ENCODE measurements around the gene PAFAH1B2.

PAFAH1B2 gene

DNA sequence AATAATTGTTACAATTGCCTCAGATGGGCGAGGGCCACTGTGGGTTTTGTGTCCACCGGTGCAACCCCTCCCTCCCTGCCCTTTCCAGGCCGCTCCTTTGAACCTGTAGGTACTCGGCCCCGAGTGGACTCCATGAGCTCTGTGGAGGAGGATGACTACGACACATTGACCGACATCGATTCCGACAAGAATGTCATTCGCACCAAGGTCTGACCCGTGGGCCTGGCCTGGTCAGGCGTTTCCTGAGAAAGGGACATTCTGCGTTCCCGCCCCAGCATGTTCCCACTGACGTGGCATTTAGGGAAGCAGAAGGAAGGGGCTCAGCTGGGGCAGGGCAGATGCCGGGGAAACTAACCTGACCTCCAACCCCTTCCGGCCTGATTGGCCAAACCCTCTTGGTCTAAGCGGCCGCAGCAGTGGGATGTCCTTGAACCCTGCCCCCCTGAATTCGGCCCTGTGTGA lies 44.6 kb downstream of the PAFAH1B2 start:
- no peak for DNase-seq (ENCODE audit: low read depth)

DNA sequence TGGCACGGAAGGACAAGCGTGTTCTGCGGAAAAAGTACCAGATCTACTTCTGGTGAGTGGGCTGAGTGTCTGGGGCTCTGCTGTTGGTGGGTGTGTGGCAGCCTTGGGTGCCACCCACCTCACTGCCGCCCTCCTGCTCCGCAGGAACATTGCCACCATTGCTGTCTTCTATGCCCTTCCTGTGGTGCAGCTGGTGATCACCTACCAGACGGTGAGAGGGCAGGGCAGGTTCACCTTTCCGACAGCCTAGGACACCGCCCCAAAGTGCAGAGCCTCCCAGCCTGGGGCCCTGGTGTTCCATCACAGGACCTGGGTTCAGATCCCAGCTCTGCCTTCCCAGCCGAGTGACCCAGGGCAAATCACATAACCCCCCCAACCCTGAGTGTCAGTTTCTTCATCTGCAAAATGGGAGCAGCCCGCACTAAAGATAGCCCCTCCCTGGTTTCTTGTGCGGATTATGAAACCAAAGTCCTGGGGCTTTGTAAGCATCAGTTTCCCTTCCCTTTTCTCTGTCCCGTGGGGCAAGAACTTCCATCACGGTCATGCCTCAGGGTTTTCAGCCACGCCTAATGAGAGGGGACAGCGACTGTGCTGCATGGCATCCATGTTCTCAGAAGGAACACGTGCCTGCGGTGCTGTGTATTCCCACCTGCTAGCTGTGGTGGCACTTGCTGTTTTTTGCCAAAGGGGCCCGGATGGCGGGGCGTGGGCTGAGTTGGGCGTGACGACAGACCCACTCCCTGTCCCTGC lies 45.3 kb downstream of the PAFAH1B2 start:
- no peak for DNase-seq (ENCODE audit: low read depth)

DNA sequence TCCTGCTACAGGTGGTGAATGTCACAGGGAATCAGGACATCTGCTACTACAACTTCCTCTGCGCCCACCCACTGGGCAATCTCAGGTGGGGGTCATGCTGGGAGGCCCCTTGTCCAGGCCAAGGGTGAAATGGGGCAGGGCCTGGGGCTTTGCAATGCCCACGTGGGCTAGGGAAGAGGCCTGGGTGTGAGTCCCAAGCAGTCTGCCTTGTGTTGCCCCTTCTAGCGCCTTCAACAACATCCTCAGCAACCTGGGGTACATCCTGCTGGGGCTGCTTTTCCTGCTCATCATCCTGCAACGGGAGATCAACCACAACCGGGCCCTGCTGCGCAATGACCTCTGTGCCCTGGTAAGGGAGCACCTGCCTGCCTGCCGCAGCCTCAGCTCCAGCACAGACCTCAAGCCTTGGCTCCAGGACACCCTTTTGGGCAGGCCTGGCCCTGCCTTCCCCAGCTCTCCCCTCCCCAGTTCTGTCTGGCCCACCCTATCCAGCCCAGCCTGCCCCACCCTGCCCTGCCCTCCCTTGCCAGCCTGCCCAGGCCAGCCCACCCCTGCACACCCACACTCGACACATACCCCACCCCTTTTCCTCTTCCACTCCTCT lies 46.0 kb downstream of the PAFAH1B2 start:
- DNase-seq (ENCODE audit: low read depth), result no peak

DNA sequence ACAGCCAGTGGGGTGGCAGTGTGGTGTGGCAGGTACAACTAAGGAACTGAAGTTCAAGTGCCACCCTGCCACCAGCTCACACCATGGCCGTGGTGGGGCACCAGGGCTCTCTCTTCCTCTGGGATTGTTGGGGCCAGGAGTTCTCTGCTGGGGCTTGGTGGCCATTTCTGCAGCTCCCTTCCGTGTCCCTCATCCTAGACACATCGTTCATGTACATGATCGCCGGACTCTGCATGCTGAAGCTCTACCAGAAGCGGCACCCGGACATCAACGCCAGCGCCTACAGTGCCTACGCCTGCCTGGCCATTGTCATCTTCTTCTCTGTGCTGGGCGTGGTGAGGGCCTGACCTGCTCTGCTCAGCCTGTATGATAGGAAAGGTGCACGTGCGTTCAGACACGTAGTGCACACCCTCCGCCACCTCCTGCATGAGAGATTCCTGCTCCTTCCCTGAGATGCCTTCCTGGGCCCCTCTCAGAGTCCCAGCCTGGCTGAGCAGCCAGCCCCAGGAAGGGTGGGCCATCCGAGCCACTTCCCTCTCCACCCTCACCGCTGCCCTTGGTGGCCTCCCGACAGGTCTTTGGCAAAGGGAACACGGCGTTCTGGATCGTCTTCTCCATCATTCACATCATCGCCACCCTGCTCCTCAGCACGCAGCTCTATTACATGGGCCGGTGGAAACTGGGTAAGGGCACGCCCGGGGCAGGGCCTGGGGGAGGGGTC lies 47.8 kb downstream of the PAFAH1B2 start:
- no peak for DNase-seq (ENCODE audit: low read depth)

DNA sequence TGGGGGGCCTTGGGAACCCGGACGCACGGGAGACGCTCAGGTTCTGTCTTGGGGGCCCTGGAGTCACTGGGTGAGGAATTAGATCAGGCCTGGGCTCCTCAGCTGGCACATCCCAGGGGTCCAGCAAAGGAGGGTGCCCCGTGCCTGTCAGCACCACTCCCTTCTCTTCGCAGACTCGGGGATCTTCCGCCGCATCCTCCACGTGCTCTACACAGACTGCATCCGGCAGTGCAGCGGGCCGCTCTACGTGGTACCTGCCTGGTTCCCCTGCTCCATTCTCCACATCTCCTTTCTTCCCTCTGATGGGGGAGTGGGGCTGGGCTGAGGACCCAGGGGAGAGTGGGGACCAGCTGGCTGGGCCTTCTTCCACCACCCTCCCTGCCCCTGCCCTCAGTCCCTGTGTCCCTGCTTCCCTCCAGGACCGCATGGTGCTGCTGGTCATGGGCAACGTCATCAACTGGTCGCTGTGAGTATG lies 48.4 kb downstream of the PAFAH1B2 start:
- DNase-seq (ENCODE audit: low read depth), result no peak

DNA sequence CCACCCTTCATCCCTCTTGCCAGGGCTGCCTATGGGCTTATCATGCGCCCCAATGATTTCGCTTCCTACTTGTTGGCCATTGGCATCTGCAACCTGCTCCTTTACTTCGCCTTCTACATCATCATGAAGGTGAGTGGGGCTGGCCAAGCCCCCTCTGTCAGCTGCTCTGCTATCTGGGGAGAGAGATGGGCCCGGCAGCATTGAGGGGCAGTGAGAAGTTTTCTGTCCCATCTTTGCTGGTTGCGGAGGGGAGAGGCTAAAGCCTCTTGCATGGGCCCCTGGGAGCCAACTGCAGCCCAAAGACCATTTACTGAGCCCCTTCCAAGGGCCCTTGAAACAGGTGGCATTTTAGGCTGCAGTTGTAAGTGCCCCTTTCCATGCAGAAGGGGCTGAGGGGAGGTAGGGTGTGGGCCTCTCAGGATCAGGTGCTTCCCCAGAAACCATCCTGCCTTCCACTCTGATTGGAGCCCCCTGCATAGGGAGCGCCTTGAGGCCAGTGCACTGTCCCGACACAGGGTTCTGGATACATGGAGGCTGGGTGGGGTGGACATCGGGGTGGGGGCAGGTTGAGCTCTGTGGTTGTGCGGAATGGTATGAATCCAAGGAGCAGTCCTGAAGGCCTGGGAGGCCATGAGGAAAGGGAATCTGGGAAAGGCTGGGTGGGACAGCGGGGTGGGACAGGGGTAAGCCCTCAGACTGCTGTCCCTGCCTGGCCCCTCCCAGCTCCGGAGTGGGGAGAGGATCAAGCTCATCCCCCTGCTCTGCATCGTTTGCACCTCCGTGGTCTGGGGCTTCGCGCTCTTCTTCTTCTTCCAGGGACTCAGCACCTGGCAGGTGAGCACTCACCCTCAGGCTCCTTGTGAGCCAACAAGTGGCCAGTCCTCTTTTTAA lies 49.3 kb downstream of the PAFAH1B2 start:
- DNase-seq (ENCODE audit: low read depth), result no peak

DNA sequence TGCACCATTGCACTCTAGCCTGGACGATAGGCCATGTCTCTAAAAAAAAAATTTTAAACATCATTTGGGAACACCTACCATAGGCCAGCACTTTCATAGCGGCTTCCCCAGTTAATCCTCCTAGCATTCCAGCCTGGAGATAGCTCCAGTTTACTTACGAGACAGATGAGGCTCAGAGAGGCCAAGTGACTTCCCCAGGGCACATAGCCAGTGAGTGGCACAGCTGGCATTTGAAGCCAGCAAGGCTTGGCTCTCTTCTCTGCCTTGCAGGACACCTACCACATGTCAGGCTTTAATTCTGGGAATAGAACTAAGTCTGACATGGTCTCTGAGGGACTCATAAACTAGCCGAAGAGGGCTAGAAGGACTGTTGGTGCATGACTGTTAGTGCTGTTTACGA lies 50.2 kb downstream of the PAFAH1B2 start:
- no peak for DNase-seq (ENCODE audit: low read depth)

DNA sequence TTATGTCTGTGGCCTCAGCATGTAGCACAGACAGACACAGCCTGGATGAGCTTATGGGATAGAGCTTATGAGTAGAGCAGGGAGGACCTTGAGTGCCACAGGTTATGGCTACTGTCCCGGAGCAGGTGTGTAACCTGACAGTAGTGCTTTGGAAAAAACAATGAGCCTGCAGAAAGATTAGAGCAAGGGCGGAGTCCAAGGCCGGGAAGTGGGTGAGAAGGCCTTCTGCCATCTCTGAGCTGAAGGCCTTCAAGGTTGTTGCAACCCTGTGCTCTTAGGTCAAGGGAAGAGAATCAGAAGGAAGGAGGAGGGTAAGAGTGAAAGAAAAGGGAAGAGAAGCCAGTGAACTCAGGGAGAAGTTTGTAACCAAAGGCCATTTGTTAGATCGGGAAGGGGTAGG lies 51.2 kb downstream of the PAFAH1B2 start:
- no peak for DNase-seq (ENCODE audit: low read depth)

DNA sequence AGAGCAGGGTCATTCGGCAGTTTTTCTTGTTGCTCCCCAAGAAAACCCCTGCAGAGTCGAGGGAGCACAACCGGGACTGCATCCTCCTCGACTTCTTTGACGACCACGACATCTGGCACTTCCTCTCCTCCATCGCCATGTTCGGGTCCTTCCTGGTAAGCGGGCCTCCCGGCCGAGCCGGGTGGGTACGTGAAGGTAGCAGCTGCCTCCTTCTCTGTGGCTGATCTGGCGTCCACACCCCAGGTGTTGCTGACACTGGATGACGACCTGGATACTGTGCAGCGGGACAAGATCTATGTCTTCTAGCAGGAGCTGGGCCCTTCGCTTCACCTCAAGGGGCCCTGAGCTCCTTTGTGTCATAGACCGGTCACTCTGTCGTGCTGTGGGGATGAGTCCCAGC lies 51.7 kb downstream of the PAFAH1B2 start:
- no peak for DNase-seq (ENCODE audit: low read depth)

DNA sequence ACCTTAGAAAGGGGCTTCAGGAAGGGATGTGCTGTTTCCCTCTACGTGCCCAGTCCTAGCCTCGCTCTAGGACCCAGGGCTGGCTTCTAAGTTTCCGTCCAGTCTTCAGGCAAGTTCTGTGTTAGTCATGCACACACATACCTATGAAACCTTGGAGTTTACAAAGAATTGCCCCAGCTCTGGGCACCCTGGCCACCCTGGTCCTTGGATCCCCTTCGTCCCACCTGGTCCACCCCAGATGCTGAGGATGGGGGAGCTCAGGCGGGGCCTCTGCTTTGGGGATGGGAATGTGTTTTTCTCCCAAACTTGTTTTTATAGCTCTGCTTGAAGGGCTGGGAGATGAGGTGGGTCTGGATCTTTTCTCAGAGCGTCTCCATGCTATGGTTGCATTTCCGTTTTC lies 52.9 kb downstream of the PAFAH1B2 start:
- DNase-seq (ENCODE audit: low read depth), result no peak

DNA sequence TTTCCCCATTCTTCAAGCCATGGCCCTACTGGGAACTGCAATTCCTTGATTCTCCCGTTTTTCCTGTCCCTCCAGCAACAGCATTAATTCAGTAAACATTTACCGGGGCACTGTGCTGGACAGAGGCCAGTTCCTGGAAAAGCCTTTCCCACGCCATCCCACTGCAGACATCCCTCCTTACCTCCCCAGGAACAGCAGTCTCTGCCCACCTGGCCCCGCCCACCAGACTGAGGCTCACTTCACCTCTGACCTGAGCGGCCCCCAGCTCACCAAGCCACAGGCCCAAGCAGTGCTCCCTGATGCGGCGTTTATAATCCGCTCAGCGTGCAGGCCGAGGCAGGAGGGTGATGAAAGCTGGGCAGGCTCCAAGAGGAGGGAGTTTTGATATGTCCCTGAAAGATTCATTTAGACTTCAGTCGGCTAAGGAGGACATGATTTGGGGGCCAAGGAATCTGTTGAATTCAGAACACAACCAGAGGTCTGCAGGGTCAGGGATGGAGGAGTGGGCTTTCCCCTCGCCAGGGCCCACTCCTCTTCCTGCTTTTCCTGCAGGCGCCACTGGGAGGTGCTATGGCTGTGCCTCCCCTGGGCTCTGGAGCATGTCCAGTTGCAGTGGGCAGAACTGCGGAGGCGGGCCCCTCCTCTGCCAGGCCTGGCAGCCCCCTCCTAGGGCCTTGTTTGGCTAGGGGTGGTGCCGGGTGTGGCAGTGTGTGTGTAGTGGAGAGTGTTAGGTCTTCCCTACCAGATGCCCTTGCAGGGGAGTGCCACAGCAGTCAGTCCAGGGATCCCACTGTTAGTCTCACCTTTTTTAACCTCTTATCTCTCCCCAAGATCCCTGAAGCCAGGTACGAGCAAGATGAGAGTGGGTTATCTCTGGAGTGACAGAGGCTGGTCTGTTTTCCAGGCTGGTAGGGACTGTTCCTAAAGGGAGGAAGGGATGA lies 53.7 kb downstream of the PAFAH1B2 start:
- DNase-seq (ENCODE audit: low read depth), result no peak

DNA sequence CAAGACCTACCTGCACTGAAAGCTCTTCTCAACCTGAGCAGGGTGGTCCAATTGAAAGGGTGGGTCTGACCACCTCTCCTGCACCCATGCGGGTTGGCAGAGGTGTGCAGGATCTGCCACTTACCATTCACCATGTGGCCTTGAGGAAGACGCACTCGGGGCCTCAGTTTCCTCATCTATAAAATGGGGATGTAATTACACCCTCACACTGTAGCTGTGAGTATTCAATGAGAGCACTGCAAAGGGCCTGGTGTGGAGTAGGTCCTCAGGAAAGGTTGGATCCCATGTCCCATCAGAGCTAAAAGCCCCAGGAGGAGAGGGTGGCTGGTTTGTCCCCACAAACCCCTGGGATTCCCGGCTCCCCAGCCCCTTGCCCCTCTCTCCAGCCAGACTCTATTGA lies 54.5 kb downstream of the PAFAH1B2 start:
- DNase-seq (ENCODE audit: low read depth), result no peak

DNA sequence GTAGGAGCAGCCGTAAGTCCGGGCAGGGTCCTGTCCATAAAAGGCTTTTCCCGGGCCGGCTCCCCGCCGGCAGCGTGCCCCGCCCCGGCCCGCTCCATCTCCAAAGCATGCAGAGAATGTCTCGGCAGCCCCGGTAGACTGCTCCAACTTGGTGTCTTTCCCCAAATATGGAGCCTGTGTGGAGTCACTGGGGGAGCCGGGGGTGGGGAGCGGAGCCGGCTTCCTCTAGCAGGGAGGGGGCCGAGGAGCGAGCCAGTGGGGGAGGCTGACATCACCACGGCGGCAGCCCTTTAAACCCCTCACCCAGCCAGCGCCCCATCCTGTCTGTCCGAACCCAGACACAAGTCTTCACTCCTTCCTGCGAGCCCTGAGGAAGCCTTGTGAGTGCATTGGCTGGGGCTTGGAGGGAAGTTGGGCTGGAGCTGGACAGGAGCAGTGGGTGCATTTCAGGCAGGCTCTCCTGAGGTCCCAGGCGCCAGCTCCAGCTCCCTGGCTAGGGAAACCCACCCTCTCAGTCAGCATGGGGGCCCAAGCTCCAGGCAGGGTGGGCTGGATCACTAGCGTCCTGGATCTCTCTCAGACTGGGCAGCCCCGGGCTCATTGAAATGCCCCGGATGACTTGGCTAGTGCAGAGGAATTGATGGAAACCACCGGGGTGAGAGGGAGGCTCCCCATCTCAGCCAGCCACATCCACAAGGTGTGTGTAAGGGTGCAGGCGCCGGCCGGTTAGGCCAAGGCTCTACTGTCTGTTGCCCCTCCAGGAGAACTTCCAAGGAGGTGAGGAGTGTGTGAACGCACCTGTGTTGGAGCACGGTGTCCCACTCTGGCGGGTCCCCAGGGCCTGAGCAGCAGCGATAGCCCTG lies 55.2 kb downstream of the PAFAH1B2 start, which contains the start of gene TAGLN:
TAGLN (plus strand) TSS at position 318 of the 863 bp plus-strand sequence. CDS start 3,644 bp downstream, outside the sequence.
- DNase-seq (ENCODE audit: low read depth), result no peak

DNA sequence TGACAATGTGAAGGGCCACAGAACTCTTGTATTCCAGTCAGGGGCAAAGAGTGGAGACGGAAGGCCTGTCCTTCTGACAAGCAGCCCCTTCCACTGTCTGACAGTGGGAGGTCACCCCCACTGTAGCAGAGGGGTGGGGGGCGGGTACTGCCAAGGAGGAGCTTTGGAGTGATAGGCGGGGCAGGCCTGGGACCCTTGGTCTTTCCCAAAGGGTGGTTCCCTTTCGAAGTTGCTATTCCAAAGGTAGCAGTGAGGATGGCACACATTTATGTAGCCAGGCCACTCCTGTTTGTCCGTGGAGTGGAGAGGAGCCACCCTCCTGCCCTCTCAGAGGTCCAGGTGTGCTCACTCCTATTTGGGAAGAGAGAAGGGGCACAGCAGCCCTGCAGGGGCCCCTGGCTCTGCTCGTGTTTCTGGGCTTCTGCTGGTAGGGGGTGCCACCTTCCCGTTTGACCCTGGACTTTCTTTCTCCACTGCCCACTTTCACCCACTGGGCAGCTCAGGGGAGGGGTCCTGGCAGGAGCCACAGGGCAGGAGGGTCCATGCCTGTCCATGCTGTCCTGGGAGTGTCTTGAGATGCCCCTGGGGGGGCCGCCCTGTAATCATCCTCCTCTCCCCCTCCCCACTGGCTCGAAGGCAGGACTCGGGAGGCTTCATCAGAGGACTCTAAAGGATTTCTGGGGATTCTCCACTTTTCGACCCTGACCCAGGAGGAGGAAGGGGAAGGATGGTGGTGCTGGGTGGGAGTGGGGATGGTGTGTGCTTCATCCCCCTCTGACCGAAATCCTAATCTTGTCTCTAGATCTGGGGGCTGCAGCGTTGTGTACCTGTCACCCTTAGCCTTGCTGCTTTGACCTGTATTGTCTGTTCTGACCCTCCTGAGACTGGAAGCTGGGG lies 56.1 kb downstream of the PAFAH1B2 start:
- no peak for DNase-seq (ENCODE audit: low read depth)

DNA sequence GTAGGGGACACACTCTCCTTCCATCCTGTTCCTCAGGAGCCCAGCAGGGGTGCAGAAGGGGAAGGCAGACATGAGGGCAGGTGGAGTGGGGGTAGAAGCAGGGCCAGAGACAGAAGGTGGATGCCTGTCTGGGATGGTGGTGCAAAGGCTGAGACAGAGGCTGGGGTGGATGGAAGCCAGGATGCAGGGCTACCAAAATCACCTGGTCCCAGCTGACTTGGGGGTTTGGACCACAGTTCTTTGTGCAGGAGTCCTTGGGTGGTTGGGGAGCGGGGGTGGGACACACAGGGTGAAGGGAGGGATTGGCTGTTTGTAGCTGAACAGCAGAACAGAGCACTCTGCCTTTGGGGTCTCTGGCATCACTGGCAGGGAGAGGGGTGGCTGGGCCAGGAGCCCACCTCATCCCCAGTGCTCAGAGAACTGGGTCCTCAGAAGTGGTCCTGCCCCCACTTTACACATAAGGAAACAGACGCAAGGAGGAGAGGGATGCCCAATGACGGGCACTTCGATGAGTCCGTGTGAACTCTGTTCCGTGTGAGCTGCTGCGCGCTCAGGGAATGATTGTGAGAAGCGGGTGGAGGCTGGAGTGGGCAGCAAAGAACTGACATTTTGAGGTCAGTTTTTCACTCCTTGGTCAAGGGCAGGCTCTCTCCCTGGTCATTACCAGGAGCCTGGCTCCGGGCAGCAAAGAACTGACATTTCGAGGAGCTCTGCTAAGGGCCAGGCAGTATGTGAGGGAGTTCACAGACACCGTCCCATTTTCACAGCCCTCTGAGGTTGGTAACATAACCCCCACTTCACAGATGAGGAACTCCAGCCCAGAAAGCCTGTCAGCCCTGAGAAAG lies 56.9 kb downstream of the PAFAH1B2 start:
- DNase-seq (ENCODE audit: low read depth), result no peak

DNA sequence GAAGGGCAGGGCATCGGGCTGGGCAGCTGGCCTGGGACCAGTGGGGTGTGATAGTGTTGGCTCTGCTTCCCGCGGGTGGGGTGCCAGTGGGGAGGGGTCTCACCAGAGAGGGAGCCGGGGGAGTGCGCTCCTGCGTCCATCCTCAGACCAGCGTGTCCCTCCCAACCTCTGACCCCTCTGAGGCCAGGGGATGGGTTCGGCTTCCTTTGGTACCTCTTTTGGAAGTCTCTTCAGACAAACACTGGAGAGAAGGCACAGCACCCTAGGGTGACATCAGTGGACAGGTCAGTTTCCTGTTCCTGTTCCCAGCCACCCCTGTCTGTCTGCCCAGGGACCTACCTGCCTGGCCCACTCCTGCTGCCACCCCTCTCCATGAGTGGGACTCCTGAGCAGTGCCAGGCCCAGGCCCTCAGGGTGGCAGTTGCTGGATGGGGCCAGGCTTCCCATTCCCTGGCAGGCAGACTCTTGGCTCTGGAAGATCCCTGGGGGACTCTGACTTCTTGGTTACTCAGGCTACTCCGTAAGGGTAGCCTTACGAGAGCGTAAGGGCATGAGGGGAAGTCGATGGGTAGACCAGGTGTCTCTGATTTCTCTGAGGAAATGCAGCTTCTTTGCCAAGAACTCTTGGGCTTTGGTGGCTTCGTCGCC lies 57.7 kb downstream of the PAFAH1B2 start:
- no peak for DNase-seq (ENCODE audit: low read depth)

DNA sequence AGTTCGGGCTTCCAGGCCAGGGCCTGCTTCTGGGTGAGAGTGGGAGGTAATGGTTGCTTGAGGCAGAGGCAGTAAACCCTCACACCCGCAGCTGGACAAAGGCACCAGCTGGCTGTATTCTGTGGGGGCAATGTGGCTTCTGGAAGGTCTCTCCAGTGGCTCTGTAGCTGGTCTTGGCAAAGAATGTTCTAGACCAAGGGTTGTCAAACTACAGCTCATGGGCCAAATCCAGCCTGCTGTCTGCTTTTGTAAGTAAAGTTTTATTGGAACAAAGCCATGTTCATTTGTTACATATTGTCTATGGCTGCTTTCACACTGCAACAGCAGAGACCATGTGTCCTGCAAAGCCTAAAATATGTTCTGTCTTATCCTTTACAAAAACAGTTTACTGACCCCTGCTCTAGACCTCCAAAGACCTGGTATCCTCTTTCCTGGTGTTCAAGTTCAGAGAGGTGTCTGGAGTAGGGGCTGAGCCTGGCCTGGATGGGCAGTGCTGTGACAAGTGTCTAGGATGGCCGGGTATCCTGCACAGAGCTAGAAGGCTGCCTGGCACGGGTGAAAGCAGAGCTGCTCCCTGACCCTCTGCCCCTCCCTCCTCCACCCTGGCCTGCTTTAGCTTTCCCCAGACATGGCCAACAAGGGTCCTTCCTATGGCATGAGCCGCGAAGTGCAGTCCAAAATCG lies 58.4 kb downstream of the PAFAH1B2 start:
- DNase-seq (ENCODE audit: low read depth), result no peak

Data from activated T-cell treated with anti-CD3 and anti-CD28 coated beads for 48 hours (primary cell).